HG03342 (cell line): ENCODE data around the gene RNF126.
"Not testable (repeated sequence)": the region's sequence is repeated elsewhere in the genome, so short reads cannot be mapped to it uniquely, and the experiment has no call there.

Experiments
- ATAC-seq: cut with Tn5 transposase; IDR thresholded peaks from one replicate; pipeline ENCODE4 v1.9.1; 2021; ENCODE audit warnings: mild to moderate bottlenecking, moderate library complexity; ENCODE audit not compliant: unreplicated experiment

Gene RNF126

DNA sequence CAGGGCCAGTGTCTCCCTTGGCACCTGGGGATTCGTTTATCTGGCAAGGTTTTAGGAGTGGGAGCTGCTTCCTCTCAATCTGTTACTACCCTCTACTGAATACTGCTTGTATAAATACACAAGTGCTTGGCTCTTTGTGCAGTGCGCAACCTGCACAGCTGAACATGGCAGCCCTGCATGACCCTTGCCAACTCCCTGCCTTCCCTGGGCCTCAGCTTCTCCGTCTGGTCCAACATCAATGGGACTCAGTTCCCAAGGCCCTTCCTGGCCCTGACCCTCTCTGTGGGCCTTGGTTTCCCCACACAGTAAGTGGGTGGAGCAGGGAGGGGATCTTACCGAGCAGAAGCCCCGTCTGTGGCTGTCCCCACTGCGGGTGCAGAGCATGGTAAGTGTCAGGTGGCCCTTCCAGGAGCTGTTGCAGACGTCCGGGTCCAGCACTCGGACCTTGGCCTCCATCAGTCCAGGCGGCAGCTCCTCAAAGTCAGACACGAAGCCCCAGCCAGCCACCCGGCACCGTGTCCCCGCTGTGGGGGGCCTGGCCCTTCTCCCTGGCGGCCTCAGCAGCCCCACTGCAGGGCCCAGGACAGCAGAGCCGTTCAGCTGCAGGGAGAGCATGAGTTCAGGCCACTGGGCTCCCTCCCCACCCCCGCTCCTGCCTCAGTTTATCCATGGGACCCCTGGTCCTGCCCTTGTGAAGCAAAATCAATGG, 23.7 kb upstream of the RNF126 start:
- ATAC-seq, result no peak

DNA sequence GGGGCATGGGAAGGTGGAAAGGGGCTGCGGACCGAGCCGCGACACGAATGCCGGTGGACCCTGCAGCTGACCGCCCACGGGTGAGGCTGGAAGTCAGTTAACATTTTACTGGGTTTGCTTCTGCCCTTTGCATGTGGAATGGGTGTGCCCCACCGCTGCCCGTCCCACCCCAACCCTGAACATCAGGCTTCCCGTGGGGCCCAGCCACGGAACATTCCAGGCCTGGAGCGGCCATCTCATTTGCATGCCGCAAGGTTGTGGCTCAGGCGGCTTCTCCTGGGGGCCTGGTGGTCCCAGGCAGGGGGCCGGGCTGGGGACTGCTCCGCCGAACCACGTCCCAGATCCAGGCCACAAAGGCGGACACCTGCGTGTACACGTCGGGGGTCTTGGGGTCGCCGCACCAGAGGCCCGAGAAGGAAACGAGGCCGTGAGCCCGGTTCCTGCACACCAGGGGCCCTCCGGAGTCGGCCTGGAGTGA, 22.5 kb upstream of the RNF126 start:
- ATAC-seq, result no peak

DNA sequence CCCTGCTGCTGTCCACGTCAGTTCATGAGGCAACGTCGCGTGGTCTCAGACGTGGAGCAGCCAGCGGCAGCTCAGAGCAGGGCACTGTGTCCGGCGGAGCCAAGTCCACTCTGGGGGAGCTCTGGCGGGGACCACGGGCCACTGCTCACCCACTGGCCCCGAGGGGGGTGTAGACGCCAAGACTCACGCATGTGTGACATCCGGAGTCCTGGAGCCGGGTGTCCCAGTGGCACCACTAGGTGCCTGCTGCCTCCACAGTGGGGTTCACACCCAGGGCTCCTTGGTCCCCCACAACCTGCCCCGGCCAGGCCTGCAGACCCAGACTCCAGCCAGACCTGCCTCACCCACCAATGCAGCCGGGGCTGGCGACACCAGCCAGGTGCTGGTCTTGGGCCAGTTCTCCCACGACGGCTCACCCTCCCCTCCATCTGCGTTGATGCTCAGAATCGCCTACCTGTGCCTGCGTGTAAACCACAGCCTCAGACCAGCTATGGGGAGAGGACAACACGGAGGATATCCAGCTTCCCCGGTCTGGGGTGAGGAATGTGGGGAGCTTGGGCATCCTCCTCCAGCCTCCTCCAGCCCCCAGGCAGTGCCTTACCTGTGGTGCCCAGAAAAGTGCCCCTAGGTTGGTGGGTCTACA, 19.8 kb upstream of the RNF126 start:
- ATAC-seq, result no peak

DNA sequence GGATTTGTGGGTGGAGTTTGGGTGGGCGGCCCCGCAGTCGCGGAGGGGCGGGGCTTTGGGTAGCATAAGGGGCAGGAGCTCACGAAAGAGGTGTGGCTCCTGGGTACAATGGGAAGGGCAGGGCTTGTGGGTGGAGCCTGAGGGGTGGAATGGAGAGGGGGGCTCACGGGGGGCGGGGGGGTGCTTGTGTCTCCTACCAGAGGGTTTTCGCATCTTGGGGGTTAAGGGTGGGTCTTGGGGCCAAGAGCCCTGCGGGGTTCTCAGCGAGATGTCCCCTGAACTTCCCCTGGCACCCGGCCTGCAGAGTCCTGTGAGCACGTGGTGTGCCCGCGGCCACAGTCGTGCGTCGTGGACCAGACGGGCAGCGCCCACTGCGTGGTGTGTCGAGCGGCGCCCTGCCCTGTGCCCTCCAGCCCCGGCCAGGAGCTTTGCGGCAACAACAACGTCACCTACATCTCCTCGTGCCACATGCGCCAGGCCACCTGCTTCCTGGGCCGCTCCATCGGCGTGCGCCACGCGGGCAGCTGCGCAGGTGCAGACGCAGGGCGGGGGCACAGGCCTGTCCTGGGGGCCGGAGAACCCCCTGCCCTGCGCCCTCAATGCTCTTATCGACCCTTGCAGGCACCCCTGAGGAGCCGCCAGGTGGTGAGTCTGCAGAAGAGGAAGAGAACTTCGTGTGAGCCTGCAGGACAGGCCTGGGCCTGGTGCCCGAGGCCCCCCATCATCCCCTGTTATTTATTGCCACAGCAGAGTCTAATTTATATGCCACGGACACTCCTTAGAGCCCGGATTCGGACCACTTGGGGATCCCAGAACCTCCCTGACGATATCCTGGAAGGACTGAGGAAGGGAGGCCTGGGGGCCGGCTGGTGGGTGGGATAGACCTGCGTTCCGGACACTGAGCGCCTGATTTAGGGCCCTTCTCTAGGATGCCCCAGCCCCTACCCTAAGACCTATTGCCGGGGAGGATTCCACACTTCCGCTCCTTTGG, 18.3 kb upstream of the RNF126 start:
- ATAC-seq, result no peak

DNA sequence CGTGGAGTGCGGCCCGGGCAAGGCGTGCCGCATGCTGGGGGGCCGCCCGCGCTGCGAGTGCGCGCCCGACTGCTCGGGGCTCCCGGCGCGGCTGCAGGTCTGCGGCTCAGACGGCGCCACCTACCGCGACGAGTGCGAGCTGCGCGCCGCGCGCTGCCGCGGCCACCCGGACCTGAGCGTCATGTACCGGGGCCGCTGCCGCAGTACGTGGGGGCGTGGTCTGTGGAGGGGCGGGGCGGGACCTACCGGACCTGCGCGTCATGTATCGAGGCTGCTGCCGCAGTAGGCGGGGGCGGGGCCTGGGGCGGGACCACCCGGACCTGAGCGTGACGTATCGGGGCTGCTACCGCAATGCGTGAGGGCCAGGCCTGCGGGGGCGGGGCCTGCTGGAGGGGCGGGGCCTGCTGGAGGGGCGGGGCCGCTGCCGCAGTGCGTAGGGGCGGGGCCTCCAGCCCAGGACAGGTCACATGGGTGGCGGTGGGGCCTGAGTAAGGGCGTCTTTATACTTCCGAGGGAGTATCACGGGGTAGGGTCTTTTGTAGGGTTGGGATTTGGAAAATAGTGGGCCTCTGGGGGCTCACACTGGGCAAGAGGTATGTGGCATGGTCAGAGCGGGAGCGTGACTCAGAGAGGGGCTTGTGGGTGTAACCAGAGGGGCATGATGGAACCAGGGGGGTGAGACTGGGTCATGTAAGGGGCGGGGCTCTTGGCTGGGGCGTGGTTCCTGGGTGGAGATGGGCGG, 17.4 kb upstream of the RNF126 start:
- ATAC-seq, result peak; percentile 74

DNA sequence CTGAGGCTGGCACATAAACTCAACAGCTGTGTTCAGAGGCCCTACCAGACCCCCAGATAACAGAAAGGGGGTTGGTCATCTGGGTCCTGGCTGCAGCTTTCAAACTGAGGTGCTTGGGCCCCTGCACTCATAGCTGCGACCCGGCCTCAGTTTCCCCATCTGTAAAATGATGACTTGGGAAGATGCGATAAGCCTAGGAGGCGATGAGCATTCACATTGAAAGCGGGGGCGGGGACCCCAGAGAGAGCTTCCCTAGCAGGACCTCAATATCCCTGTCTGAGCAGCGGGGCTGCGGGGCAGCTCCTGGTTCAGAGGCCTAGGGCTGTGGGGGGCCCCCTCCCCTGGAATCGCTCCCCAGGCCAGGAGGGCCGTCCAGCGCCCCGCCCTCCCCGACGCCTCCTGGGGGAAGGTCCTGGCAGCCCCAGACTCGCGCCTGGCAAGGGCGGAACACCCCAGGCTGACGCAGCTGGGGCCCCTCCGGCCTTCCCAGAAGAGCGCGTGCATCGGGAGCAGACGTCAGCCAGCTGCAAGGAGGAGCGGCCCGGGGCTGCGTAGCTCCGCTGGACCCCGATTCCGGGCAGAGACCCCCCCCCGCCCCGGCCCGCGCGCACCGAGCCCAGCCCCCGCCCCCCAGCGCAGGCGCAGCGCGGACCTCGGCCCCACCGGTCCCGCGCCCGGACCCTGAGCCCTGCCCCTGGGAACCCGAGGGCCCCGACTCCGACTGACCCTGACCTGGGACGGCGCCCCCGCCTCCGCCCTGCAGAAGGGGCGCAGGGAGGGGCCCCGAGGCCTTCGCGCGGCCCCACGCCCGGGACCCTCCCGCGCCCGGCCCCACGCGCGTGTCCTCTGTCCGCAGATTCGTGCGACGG, 16.6 kb upstream of the RNF126 start:
- peak; percentile 12 for ATAC-seq

DNA sequence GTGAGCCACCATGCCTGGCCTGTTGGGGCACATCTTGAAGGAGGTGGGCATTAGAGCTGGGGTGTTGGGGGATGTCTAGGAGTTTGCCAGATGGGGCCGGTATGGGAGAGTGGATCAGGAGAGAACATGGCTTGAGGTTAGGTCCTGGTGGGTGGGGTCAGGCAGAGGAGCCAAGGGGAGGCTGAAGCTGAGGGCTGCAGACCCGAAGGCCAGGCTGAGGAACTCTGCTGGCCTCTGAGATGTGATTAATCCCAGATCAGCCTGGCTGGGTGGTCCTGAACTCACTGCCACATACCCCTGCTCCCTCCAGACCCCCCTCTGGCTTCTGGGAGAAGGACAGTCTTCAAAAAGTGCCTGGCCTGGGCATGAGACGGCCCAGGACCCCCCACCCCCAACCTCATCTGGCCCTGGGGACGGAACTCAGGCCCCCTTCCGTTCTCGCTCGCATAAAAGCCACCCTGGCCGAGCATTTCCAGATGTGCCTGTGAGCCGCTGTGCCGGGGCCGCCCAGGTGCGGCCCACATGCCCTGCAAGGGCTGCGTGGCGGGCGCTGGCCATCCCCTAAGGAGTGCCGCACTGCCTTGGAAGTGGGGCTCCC, 15.9 kb upstream of the RNF126 start:
- ATAC-seq, result no peak

DNA sequence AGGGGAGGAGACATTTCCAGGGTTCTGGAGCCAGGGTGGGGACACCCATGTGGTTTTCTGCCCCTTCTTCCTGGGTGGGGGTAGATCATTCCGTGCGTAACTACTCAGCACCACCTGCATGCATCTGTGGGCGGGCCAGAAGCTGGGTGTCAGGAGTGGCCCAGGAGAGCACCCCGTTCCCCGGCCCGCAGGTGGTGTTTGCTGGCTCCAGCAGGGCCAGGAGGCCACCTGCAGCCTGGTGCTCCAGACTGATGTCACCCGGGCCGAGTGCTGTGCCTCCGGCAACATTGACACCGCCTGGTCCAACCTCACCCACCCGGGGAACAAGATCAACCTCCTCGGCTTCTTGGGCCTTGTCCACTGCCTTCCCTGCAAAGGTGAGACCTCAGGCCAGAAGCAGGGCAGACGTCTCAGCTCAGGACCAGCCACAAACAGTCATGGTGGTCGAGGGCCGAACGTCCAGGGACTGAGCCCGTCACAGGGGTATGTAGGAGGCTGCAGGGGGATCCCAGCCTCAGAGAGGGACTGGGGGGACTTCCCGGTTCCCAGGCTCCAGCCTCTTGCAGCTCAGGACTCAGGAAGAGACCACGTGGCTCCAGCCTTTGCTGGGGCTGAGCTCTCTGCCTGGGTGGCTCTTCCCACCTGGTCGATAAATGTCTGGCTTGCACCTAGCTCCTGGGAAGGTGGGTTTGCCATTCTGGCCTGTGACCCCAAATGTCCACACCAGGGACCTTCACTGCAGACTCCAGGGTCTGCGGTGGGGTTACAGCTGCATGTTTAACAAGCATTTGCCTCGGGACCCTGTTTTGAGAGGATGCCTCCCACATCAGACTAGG, 14.8 kb upstream of the RNF126 start:
- ATAC-seq, result no peak

DNA sequence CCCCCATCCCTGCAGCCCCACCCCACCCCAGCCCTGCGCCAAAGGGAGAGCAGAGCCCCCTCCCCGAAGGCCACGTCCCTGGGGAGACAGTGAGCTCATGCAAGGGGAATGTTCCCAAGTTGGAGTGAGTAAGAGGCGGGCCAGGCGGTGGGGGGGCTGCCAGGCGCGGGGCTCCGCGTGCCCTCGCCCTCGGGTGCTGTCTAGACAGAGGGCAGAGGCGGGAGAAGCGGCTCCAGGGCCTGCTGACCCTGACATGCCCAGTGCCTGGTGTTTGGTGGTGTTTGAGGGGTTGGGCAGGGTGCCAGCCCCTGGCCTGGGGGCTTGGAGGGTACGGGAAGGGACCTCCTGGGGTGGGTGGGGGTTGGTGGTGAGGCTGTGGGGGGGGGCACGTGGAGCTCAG, 14.2 kb upstream of the RNF126 start:
- no peak for ATAC-seq

DNA sequence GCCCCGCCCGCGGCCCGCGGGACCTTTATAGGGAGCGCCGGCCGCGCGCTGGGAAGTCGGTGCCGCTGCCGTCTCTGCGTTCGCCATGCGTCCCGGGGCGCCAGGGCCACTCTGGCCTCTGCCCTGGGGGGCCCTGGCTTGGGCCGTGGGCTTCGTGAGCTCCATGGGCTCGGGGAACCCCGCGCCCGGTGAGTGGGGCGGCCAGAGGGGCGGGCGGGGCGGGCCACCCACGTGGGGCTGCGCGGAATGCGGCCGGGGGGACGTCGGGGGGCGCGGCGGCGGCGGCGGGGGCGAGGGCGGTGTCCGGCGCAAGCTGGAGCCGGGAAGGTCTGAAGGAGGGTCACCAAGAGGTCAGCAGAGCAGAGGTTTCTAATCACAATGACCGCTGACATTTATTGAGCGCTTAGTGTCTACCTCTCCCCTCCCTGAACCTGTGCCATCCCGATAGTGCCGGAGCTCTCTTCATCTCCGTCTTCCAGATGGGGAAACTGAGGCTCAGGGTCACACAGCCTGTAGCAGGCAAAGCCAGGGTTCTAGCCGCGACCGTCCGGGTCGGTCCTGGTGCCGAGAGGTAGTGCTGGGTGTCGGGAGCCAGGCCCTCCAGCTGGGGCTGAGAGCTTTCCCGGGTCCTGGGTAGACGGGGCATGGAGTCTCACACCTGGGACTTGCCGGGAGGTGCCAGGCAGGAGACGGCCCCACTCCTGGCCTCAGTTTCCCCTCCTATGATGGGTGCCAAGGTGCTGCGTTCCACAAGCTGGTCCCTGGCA, 13.5 kb upstream of the RNF126 start, which contains the start of gene FSTL3:
TSS of gene FSTL3 (plus strand) at position 54 of the 767 bp plus-strand sequence. CDS start at position 86, 32 bp downstream.
- ATAC-seq, result no peak

DNA sequence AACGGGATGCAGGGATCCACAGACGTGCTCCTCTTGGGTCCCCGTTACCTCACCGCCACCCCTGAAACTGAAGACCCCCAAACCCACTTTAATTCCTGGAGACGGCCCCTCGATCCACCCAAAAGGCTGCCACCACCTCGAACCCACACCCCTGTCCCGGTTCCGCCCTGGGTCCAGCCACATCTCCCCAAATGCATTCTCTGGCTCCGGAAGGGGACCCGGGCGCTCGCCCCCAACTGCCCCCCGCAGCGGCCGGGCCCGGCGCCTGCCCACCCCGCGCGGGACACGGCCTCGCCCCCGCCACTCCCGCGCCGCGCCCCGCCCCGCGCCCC, 13.0 kb upstream of the RNF126 start:
- no peak for ATAC-seq

DNA sequence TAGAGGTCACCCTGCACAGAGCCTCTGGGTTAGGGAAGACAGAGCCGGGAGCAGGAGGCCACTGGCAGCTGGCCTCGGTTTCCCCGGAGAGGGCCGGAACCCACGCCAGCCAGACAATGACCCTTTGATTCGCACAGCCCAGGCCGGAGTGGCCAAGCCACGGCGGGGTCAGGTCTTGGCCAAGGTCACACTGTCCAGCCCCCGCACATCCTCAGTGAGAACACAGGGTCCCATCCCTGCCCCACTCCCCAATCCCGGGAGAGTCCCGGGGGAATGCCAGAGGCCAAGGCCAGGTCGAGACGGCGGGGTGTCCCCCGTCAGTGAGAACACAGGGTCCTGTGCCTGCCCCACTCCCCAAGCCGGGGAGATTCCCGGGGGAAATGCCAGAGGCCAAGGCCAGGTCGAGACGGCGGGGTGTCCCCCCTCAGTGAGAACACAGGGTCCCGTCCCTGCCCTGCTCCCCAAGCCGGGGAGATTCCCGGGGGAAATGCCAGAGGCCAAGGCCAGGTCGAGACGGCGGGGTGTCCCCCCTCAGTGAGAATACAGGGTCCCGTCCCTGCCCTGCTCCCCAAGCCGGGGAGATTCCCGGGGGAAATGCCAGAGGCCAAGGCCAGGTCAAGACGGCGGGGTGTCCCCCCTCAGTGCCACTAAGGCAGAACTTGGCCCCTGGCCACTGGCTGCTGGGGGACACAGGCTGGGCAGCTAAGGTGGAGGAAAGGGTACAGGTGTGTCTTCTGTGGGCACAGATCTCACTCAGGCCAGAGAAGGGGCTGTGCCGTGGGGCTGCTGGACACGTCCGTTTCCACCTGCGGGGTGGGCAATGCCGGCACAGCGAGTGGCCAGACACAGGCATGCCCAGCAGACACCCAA, 11.5 kb upstream of the RNF126 start:
- ATAC-seq, result no peak

DNA sequence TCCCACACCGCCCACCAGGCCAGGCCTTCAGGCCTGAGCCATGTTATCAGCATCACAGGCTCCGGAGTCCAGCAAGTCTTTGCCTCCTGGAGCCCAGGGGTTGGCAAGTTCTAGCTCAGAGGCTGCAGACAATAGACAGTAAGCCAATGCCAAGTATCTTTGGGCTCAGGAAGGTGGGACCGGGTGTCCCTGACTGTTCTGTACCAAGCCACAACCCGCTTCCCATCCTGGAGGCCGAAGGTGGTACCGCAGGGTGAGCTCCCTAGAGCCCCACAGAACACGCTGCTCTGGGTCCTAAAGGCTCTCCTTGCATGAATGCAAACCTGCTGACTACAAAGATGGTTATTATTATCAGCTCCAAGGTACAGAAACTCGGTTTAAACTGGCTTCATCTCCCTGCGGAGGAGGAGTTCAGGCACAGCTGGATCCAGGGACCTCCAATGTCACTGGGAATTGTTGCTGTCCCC, 7.6 kb upstream of the RNF126 start:
- no peak for ATAC-seq

DNA sequence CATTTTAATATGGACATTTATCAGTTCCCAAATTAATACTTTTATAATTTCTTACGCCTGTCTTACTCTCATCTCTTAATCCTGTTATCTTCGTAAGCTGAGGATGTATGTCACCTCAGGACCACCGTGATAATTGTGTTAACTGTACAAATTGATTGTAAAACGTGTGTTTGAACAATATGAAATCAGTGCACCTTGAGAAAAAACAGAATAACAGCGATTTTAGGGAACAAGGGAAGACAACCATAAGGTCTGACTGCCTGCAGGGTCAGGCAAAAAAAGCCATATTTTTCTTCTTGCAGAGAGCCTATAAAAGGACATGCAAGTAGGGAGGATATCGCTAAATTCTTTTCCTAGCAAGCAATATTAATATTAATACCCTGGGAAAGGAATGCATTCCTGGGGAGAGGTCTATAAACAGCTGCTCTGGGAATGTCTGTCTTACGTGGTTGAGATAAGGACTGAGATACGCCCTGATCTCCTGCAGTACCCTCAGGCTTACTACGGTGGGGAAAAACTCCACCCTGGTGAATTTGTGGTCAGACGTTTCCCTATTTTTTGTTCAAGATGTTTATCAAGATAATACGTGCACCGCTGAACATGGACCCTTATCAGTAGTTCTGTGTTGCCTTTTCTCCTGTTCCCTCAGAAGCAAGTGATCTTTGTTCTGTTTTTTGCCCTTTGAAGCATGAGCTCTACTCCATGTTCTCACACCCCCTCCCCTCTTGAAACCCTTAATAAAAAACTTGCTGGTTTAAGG, 5.8 kb upstream of the RNF126 start:
- not testable (repeated sequence) for ATAC-seq

DNA sequence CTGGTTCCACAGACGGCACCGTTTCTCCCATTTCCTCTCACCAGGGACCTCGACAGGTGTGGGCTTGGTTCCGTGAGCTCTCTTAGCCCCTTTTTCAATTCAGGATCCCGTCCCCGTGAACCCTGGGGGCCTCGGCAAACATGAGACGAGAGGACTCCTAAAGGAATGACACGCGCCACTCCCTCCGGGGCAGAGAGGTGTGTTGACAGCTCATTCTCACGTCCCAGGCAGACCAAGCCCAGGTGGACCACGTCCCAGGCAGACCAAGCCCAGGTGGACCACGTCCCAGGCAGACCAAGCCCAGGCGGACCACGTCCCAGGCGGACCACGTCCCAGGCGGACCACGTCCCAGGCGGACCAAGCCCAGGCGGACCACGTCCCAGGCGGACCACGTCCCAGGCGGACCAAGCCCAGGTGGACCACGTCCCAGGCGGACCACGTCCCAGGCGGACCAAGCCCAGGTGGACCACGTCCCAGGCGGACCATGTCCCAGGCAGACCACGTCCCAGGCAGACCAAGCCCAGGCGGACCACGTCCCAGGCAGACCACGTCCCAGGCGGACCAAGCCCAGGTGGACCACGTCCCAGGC, 4.1 kb upstream of the RNF126 start:
- not testable (repeated sequence) for ATAC-seq
